ENCODE measurements around the gene ZSCAN26. TPM values are rescaled to one million over a fixed set of nuclear protein-coding genes. Genes with fewer than 3 reads are reported as not detected.

ZSCAN26 gene
- total and polyA plus RNA-seq, 2 of the 8 experiments (the other 6 are each of a cell fraction or from before 2014, with no cell fraction given) = 7.0 to 8.5 TPM

- TF ChIP-seq GTF2F1 (IDR thresholded peaks at IDR 0.05; ENCODE audit: borderline replicate concordance, low read depth, low read length) (no peak), NRF1 (IDR thresholded peaks at IDR 0.05; ENCODE audit: low read depth, low read length) (no peak), BACH1 (IDR thresholded peaks at IDR 0.05; ENCODE audit: low read length) (no peak), JUND (IDR thresholded peaks at IDR 0.05; ENCODE audit: low read length) (no peak)
- TF ChIP-seq, protein P1, sequence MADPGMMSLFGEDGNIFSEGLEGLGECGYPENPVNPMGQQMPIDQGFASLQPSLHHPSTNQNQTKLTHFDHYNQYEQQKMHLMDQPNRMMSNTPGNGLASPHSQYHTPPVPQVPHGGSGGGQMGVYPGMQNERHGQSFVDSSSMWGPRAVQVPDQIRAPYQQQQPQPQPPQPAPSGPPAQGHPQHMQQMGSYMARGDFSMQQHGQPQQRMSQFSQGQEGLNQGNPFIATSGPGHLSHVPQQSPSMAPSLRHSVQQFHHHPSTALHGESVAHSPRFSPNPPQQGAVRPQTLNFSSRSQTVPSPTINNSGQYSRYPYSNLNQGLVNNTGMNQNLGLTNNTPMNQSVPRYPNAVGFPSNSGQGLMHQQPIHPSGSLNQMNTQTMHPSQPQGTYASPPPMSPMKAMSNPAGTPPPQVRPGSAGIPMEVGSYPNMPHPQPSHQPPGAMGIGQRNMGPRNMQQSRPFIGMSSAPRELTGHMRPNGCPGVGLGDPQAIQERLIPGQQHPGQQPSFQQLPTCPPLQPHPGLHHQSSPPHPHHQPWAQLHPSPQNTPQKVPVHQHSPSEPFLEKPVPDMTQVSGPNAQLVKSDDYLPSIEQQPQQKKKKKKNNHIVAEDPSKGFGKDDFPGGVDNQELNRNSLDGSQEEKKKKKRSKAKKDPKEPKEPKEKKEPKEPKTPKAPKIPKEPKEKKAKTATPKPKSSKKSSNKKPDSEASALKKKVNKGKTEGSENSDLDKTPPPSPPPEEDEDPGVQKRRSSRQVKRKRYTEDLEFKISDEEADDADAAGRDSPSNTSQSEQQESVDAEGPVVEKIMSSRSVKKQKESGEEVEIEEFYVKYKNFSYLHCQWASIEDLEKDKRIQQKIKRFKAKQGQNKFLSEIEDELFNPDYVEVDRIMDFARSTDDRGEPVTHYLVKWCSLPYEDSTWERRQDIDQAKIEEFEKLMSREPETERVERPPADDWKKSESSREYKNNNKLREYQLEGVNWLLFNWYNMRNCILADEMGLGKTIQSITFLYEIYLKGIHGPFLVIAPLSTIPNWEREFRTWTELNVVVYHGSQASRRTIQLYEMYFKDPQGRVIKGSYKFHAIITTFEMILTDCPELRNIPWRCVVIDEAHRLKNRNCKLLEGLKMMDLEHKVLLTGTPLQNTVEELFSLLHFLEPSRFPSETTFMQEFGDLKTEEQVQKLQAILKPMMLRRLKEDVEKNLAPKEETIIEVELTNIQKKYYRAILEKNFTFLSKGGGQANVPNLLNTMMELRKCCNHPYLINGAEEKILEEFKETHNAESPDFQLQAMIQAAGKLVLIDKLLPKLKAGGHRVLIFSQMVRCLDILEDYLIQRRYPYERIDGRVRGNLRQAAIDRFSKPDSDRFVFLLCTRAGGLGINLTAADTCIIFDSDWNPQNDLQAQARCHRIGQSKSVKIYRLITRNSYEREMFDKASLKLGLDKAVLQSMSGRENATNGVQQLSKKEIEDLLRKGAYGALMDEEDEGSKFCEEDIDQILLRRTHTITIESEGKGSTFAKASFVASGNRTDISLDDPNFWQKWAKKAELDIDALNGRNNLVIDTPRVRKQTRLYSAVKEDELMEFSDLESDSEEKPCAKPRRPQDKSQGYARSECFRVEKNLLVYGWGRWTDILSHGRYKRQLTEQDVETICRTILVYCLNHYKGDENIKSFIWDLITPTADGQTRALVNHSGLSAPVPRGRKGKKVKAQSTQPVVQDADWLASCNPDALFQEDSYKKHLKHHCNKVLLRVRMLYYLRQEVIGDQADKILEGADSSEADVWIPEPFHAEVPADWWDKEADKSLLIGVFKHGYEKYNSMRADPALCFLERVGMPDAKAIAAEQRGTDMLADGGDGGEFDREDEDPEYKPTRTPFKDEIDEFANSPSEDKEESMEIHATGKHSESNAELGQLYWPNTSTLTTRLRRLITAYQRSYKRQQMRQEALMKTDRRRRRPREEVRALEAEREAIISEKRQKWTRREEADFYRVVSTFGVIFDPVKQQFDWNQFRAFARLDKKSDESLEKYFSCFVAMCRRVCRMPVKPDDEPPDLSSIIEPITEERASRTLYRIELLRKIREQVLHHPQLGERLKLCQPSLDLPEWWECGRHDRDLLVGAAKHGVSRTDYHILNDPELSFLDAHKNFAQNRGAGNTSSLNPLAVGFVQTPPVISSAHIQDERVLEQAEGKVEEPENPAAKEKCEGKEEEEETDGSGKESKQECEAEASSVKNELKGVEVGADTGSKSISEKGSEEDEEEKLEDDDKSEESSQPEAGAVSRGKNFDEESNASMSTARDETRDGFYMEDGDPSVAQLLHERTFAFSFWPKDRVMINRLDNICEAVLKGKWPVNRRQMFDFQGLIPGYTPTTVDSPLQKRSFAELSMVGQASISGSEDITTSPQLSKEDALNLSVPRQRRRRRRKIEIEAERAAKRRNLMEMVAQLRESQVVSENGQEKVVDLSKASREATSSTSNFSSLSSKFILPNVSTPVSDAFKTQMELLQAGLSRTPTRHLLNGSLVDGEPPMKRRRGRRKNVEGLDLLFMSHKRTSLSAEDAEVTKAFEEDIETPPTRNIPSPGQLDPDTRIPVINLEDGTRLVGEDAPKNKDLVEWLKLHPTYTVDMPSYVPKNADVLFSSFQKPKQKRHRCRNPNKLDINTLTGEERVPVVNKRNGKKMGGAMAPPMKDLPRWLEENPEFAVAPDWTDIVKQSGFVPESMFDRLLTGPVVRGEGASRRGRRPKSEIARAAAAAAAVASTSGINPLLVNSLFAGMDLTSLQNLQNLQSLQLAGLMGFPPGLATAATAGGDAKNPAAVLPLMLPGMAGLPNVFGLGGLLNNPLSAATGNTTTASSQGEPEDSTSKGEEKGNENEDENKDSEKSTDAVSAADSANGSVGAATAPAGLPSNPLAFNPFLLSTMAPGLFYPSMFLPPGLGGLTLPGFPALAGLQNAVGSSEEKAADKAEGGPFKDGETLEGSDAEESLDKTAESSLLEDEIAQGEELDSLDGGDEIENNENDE (IDR thresholded peaks at IDR 0.05; ENCODE audit: insufficient replicate concordance, low read length) = no peak
These were observed 55.7 kb downstream of the ZSCAN26 start (continued) for GRCh38 chr6:28322661-28323060.
